OCI-LY3 (cell line): Measurements from ENCODE around the gene NDUFB3.

Source experiments
- CTCF ChIP-seq: fragments of 200-600, 300-600 bp; sonication (generic); IDR thresholded peaks from 2 replicates; pipeline ENCODE4 v1.5.1; 2014; ENCODE audit warnings: antibody characterized with exemption, low read length, low read depth
- EZH2phosphoT487 ChIP-seq: fragments of 200-600 bp; shearing (Covaris generic); IDR thresholded peaks from 2 replicates; pipeline ENCODE4 v1.6.1; 2018; ENCODE audit warnings: antibody characterized with exemption, mixed run types, low read depth

DNA sequence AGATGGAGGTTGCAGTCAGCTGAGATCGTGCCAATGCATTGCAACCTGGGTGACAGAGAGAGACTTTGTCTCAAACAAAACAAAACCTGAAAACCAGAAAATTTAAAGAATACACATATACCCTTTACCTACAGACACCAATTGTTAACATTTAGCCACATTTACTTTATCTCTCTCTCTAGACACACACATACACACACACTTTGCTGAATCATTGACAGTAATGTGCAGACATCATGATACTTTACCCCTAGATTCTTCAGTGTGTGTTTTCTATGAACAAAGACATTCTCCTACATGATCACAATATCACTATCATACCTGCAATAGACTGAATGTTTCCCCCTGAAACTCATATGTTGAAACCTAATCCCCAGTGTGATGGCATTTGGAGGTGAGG is 34.0 kb downstream of the NDUFB3 start:
- TF ChIP-seq CTCF: no peak
- no peak for TF ChIP-seq EZH2phosphoT487
